H1 (cell line): Measurements from ENCODE around the gene HSPBAP1. TPM values are rescaled to one million over a fixed set of nuclear protein-coding genes. Genes with fewer than 3 reads are reported as not detected.

Experiments used
- CTCF ChIA-PET: fragments of 300-600 bp; sonication (Branson Sonifier 250); formaldehyde crosslinking; loops from one replicate; lab custom pipeline; 2021; ENCODE audit not compliant: partially characterized antibody; lab: Charles Lee
- POLR2A ChIA-PET: fragments of 300-600 bp; sonication (Branson Sonifier 250); formaldehyde crosslinking; loops from one replicate; lab custom pipeline; 2021; ENCODE audit warnings: inconsistent platforms; ENCODE audit not compliant: partially characterized antibody; lab: Charles Lee
- DNase-seq, 2 experiments: peaks; one replicate each; pipeline versions ENCODE4 v3.0.0 to v3.0.0-alpha.2; 2010 to 2022; ENCODE audit warnings: low spot score in 2 of 2, low read depth in 1 of 2, mixed read lengths in 1 of 2
- FAIRE-seq: peaks from 2 replicates; lab custom pipeline; 2011; peaks lifted over from hg19 to GRCh38; lab: Jason Lieb, UNC
- H2AFZ ChIP-seq: 2 replicates; pipeline ENCODE4 v1.8.1; 2012; ENCODE audit warnings: low read length, inconsistent platforms
- H2AK5ac ChIP-seq: 2 replicates; pipeline ENCODE4 v1.6.1; 2013; ENCODE audit warnings: low read depth, low read length
- H2BK120ac ChIP-seq: replicated peaks from 2 replicates; pipeline ENCODE3; 2013; ENCODE audit warnings: low read depth, low read length, inconsistent platforms
- H2BK12ac ChIP-seq: 2 replicates; pipeline ENCODE4 v1.6.1; 2013; ENCODE audit warnings: low read depth, low read length
- H2BK15ac ChIP-seq: 2 replicates; pipeline ENCODE4 v1.6.1; 2013; ENCODE audit warnings: low read length
- H2BK20ac ChIP-seq: 2 replicates; pipeline ENCODE4 v1.6.1; 2013; ENCODE audit warnings: low read length
- H2BK5ac ChIP-seq: 2 replicates; pipeline ENCODE4 v1.6.1; 2013; ENCODE audit warnings: low read depth, low read length
- H3K14ac ChIP-seq: 2 replicates; pipeline ENCODE4 v1.6.1; 2013; ENCODE audit warnings: inconsistent platforms; ENCODE audit not compliant: insufficient read length
- H3K18ac ChIP-seq: 2 replicates; pipeline ENCODE4 v1.6.1; 2013; ENCODE audit warnings: low read length; ENCODE audit errors: extremely low read depth
- H3K23ac ChIP-seq: 2 replicates; pipeline ENCODE4 v1.6.1; 2013; ENCODE audit warnings: inconsistent platforms; ENCODE audit not compliant: insufficient read length
- H3K23me2 ChIP-seq: 2 replicates; pipeline ENCODE4 v1.6.1; 2013; ENCODE audit warnings: low read depth, low read length
- H3K27ac ChIP-seq: 2 replicates; pipeline ENCODE4 v1.6.1; 2011; ENCODE audit warnings: low read depth, low read length, inconsistent platforms
- H3K27me3 ChIP-seq, 4 experiments: replicated peaks in 1 of 4; 1 replicate in 1 of 4; 2 replicates in 3 of 4; pipeline versions ENCODE4 v1.6.1 to v1.8.1; 2011 to 2013; ENCODE audit warnings: low read length in 3 of 4, mild to moderate bottlenecking in 3 of 4, inconsistent platforms in 2 of 4, mixed read lengths in 2 of 4, moderate library complexity in 1 of 4; ENCODE audit not compliant: control insufficient read depth in 3 of 4, insufficient read depth in 3 of 4; ENCODE audit errors: extremely low read depth in 1 of 4
- H3K36me3 ChIP-seq, 4 experiments: 2 replicates each; pipeline versions ENCODE4 v1.6.1 to v1.8.1; 2011 to 2013; ENCODE audit warnings: mild to moderate bottlenecking in 4 of 4, low read length in 3 of 4, moderate library complexity in 2 of 4, control low read depth in 1 of 4, inconsistent platforms in 1 of 4; ENCODE audit not compliant: insufficient read depth in 4 of 4, control insufficient read depth in 2 of 4
- H3K4ac ChIP-seq: replicated peaks from 2 replicates; pipeline ENCODE3; 2013; ENCODE audit warnings: low read length, low read depth, mixed read lengths, inconsistent platforms; ENCODE audit not compliant: insufficient read length
- H3K4me1 ChIP-seq, 4 experiments: replicated peaks in 1 of 4; 1 replicate in 1 of 4; 2 replicates in 3 of 4; pipeline versions ENCODE4 v1.6.1 to v1.8.1; 2011 to 2013; ENCODE audit warnings: low read length in 3 of 4, inconsistent platforms in 2 of 4, mixed read lengths in 1 of 4; ENCODE audit not compliant: insufficient read depth in 4 of 4, control insufficient read depth in 3 of 4
- H3K4me2 ChIP-seq, 2 experiments: 2 replicates each; pipeline versions ENCODE4 v1.6.1 to v1.8.1; 2011 to 2013; ENCODE audit warnings: low read depth in 2 of 2, low read length in 2 of 2, control low read depth in 1 of 2, inconsistent platforms in 1 of 2, mild to moderate bottlenecking in 1 of 2; ENCODE audit not compliant: insufficient read depth in 1 of 2
- H3K4me3 ChIP-seq, 4 experiments: fragments of 200-600, 300-600 bp in 1 of 4; sonication (generic), shearing (Covaris generic), sonication (Bioruptor Twin) in 1 of 4; 2 replicates each; pipeline versions ENCODE4 v1.5.1 to v1.8.1; 2011 to 2016; ENCODE audit warnings: low read length in 4 of 4, low read depth in 3 of 4, control low read depth in 2 of 4, inconsistent platforms in 2 of 4, mild to moderate bottlenecking in 2 of 4, mixed read lengths in 1 of 4, moderate library complexity in 1 of 4; ENCODE audit not compliant: insufficient read depth in 2 of 4; ENCODE audit errors: extremely low read depth in 1 of 4
- H3K56ac ChIP-seq: replicated peaks from 2 replicates; pipeline ENCODE3; 2013; ENCODE audit warnings: low read depth, mild to moderate bottlenecking, mixed read lengths, low read length, inconsistent platforms; ENCODE audit not compliant: insufficient read length
- H3K79me1 ChIP-seq: 2 replicates; pipeline ENCODE4 v1.6.1; 2013; ENCODE audit warnings: low read depth, low read length, control low read depth
- H3K79me2 ChIP-seq, 2 experiments: 2 replicates each; pipeline versions ENCODE4 v1.6.1 to v1.8.1; 2012 to 2013; ENCODE audit warnings: low read length in 2 of 2, mild to moderate bottlenecking in 2 of 2, inconsistent platforms in 1 of 2; ENCODE audit not compliant: insufficient read depth in 2 of 2, control insufficient read depth in 1 of 2
- H3K9ac ChIP-seq, 4 experiments: replicated peaks in 1 of 4; 1 replicate in 1 of 4; 2 replicates in 3 of 4; pipeline versions ENCODE4 v1.6.1 to v1.8.1; 2011 to 2013; ENCODE audit warnings: low read depth in 3 of 4, low read length in 3 of 4, control low read depth in 2 of 4, mild to moderate bottlenecking in 2 of 4, moderate library complexity in 2 of 4, inconsistent platforms in 1 of 4; ENCODE audit errors: extremely low read depth in 1 of 4
- H3K9me3 ChIP-seq, 2 experiments: 2 replicates each; pipeline versions ENCODE4 v1.6.1 to v1.8.1; 2012 to 2013; ENCODE audit warnings: mild to moderate bottlenecking in 2 of 2, moderate library complexity in 2 of 2, control low read depth in 1 of 2, inconsistent platforms in 1 of 2, low read depth in 1 of 2, low read length in 1 of 2, mixed read lengths in 1 of 2; ENCODE audit not compliant: insufficient read depth in 2 of 2
- H4K20me1 ChIP-seq, 2 experiments: replicated peaks in 1 of 2; 2 replicates each; pipeline versions ENCODE3 to v1.8.1; 2011 to 2013; ENCODE audit warnings: inconsistent platforms in 2 of 2, low read length in 2 of 2, mild to moderate bottlenecking in 1 of 2; ENCODE audit not compliant: insufficient read depth in 2 of 2, control insufficient read depth in 1 of 2
- H4K5ac ChIP-seq: 2 replicates; pipeline ENCODE4 v1.6.1; 2013; ENCODE audit warnings: low read length, low read depth, mixed read lengths, inconsistent platforms; ENCODE audit not compliant: insufficient read length
- H4K8ac ChIP-seq: 2 replicates; pipeline ENCODE4 v1.8.0; 2013; ENCODE audit warnings: mild to moderate bottlenecking, moderate library complexity, low read length, inconsistent platforms; ENCODE audit not compliant: insufficient read depth; ENCODE audit errors: extremely low read depth
- H4K91ac ChIP-seq: replicated peaks from 2 replicates; pipeline ENCODE3; 2013; ENCODE audit warnings: low read length, mixed read lengths, inconsistent platforms; ENCODE audit not compliant: insufficient read length
- CEBPB ChIP-seq: IDR thresholded peaks from 2 replicates; pipeline ENCODE4 v1.6.1; 2012; ENCODE audit warnings: low read depth, low read length
- WGBS, 2 experiments: shearing (Covaris generic) in 1 of 2; methylation state at CpG; one replicate each; pipeline versions ENCODE4 v1.1.6 to v1.1.7; 2013 to 2015; ENCODE audit warnings: low lambda C conversion rate in 2 of 2, mixed read lengths in 2 of 2, inconsistent platforms in 1 of 2, low coverage in 1 of 2, missing lambda C conversion rate in 1 of 2; ENCODE audit not compliant: insufficient replicate concordance in 2 of 2, insufficient coverage in 1 of 2, insufficient read length in 1 of 2; ENCODE audit errors: extremely low coverage in 1 of 2, missing lambda C conversion rate in 1 of 2; 5-methylcytosine and 5-hydroxymethylcytosine counted together
- polyA plus RNA-seq, 7 experiments: library from polyadenylated mRNA; depleted of rRNA in 3 of 7; stranded (reverse) in 5 of 7; unstranded in 2 of 7; fragments of >200 nt in 5 of 7; fragments of 200-250 nt in 2 of 7; gene quantifications; 1 replicate in 5 of 7; 2 replicates in 1 of 7; 4 replicates in 1 of 7; pipeline versions ENCODE4 v1.2.1 to v1.2.3, GENCODE V29; 2011 to 2013; ENCODE audit warnings: missing spikeins in 2 of 7, mixed read lengths in 2 of 7
- total RNA-seq: library from RNA; stranded (reverse); fragmentation: NEBNext Ultra II Directional; extraction: Animal tissue kit (Norgen Biotek cat#: 25700); gene quantifications from 2 replicates; pipeline ENCODE4 v1.2.1, GENCODE V29; 2021

Gene HSPBAP1
- total and polyA plus RNA-seq, 2 of the 8 experiments (the other 6 are each of a cell fraction or from before 2014, with no cell fraction given), result 7.5 to 8.3 TPM

DNA sequence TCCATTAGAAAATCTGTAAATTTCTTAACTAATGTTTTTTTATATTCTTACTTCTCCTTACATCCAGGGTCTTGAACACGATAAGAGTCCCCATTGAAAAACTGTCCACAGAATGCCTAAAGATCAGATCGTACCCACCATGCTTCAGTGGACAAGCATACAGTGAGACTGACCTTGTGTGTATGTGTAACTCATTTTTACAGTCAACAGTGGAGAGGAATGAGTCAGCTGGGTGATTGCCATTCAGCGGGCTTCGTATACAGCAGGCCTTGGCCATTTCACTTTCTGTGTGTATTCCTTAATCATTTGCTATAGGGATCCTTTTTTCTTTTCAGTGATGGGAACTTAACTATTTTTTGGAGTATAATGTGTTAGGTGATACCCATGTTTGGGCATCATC, 102.4 kb downstream of the HSPBAP1 start:
- no peak for DNase-seq
- ChIA-PET POLR2A (no interaction called here), CTCF (no interaction called here)
- no peak overlapping the region for H2BK12ac ChIP-seq
- H3K9me3 ChIP-seq, result no peaks in the 10 kb centered on the region
- H2BK20ac ChIP-seq, result no peak overlapping the region
- H3K23me2 ChIP-seq, result no peaks in the 10 kb centered on the region
- no peak overlapping the region for H3K27ac ChIP-seq
- no peak overlapping the region for H3K14ac ChIP-seq
- H4K5ac ChIP-seq, result no peak overlapping the region
- FAIRE-seq, result no peak
- no peak overlapping the region for H2AFZ ChIP-seq
- no peak overlapping the region for H3K4me2 ChIP-seq
- TF ChIP-seq CEBPB, result no peak
- WGBS, 2 experiments, result 94% methylated on average over 4 of the region's 4 CpGs; no CpG with 5 or more reads in 1 of the 2 experiments
- peaks cover 2 to 25% (median 14%) of the 10 kb centered on the region in 4 experiments; a peak in 7 of 8 replicates for H3K36me3 ChIP-seq
- H2BK120ac ChIP-seq, result no peak overlapping the region
- no peak overlapping the region for H3K4ac ChIP-seq
- H3K4me1 ChIP-seq, result no peaks in the 10 kb centered on the region
- H2BK15ac ChIP-seq, result no peak overlapping the region
- H3K4me3 ChIP-seq, result no peak overlapping the region
- H3K9ac ChIP-seq, result no peak overlapping the region
- H3K79me2 ChIP-seq, result no peaks in the 10 kb centered on the region
- no peaks in the 10 kb centered on the region for H4K20me1 ChIP-seq
- no peak overlapping the region for H2BK5ac ChIP-seq
- no peak overlapping the region for H3K23ac ChIP-seq
- no peak overlapping the region for H4K91ac ChIP-seq
- no peak overlapping the region for H3K18ac ChIP-seq
- no peak overlapping the region for H3K56ac ChIP-seq
- H2AK5ac ChIP-seq, result no peak overlapping the region
- H4K8ac ChIP-seq, result no peak overlapping the region
- no peaks in the 10 kb centered on the region for H3K27me3 ChIP-seq
- H3K79me1 ChIP-seq, result no peaks in the 10 kb centered on the region
